IMR-90 (cell line): Measurements from ENCODE around the gene LTF. TPM values are rescaled to one million over a fixed set of nuclear protein-coding genes. Genes with fewer than 3 reads are reported as not detected.

ENCODE experiments used
- ATAC-seq: fragments of 200-7000 bp; cut with Tn5 transposase; 2 replicates; pipeline ENCODE4 v1.9.1; 2020; ENCODE audit warnings: low read depth, mild to moderate bottlenecking, moderate library complexity
- BruUV-seq: library from RNA; stranded (reverse); fragments of 400-500 nt; replicated peaks from 2 replicates; lab custom pipeline; 2021; lab: Mats Ljungman, UMichigan
- CTCF ChIA-PET: fragments of 300-600 bp; formaldehyde crosslinking; extraction: SDS; loops from one replicate; lab custom pipeline; 2021; ENCODE audit warnings: antibody characterized with exemption; lab: Yijun Ruan, JAX
- POLR2A ChIA-PET: fragments of 300-600 bp; sonication (Branson Sonifier 250); formaldehyde crosslinking; loops from one replicate; lab custom pipeline; 2022; ENCODE audit warnings: antibody characterized with exemption; ENCODE audit not compliant: unreplicated experiment; lab: Charles Lee
- DNase-seq: peaks from one replicate; pipeline ENCODE4 v3.0.0; 2013
- H2AFZ ChIP-seq: replicated peaks from 2 replicates; pipeline ENCODE3; 2013; ENCODE audit warnings: low read length, mild to moderate bottlenecking; ENCODE audit not compliant: poor library complexity
- H2AK5ac ChIP-seq: 2 replicates; pipeline ENCODE4 v1.6.1; 2013; ENCODE audit warnings: low read depth, low read length, inconsistent platforms
- H2AK9ac ChIP-seq: replicated peaks from 2 replicates; pipeline ENCODE3; 2013; ENCODE audit warnings: mild to moderate bottlenecking, low read depth, low read length, moderate library complexity; ENCODE audit not compliant: poor library complexity
- H2BK120ac ChIP-seq: 2 replicates; pipeline ENCODE4 v1.6.1; 2013; ENCODE audit warnings: low read depth, low read length, inconsistent platforms
- H2BK15ac ChIP-seq: 3 replicates; pipeline ENCODE4 v1.6.1; 2013; ENCODE audit warnings: low read depth, low read length, inconsistent platforms
- H2BK20ac ChIP-seq: 2 replicates; pipeline ENCODE4 v1.6.1; 2013; ENCODE audit warnings: low read depth, mild to moderate bottlenecking, inconsistent platforms, low read length, moderate library complexity
- H2BK5ac ChIP-seq: 2 replicates; pipeline ENCODE4 v1.6.1; 2013; ENCODE audit warnings: mild to moderate bottlenecking, low read depth, low read length, inconsistent platforms; ENCODE audit not compliant: poor library complexity, severe bottlenecking
- H3K14ac ChIP-seq: replicated peaks from 2 replicates; pipeline ENCODE4 v1.6.1; 2013; ENCODE audit warnings: low read depth, low read length, inconsistent platforms
- H3K18ac ChIP-seq: 2 replicates; pipeline ENCODE4 v1.6.1; 2013; ENCODE audit warnings: low read depth, low read length, control low read depth
- H3K23ac ChIP-seq: 2 replicates; pipeline ENCODE4 v1.6.1; 2013; ENCODE audit warnings: low read depth, low read length, inconsistent platforms
- H3K27ac ChIP-seq: 2 replicates; pipeline ENCODE4 v1.5.1; 2013; ENCODE audit warnings: mild to moderate bottlenecking, control low read depth, low read length; ENCODE audit not compliant: insufficient read depth
- H3K27me3 ChIP-seq: 2 replicates; pipeline ENCODE4 v1.6.1; 2013; ENCODE audit warnings: low read length; ENCODE audit not compliant: control insufficient read depth, insufficient read depth
- H3K36me3 ChIP-seq: 2 replicates; pipeline ENCODE4 v1.6.1; 2013; ENCODE audit warnings: low read length, mixed read lengths; ENCODE audit not compliant: control insufficient read depth, insufficient read depth
- H3K4ac ChIP-seq: 2 replicates; pipeline ENCODE4 v1.6.1; 2013; ENCODE audit warnings: low read depth, low read length, inconsistent platforms
- H3K4me1 ChIP-seq: 2 replicates; pipeline ENCODE4 v1.6.1; 2013; ENCODE audit warnings: low read length, mixed read lengths; ENCODE audit not compliant: control insufficient read depth, insufficient read depth
- H3K4me2 ChIP-seq: 2 replicates; pipeline ENCODE4 v1.6.1; 2013; ENCODE audit warnings: low read depth, mild to moderate bottlenecking, control low read depth, low read length, moderate library complexity
- H3K4me3 ChIP-seq: 2 replicates; pipeline ENCODE4 v1.5.1; 2013; ENCODE audit warnings: low read depth, mild to moderate bottlenecking, control low read depth, low read length, moderate library complexity; ENCODE audit not compliant: insufficient read depth
- H3K56ac ChIP-seq: 2 replicates; pipeline ENCODE4 v1.6.1; 2013; ENCODE audit warnings: low read length, inconsistent platforms; ENCODE audit not compliant: insufficient read depth; ENCODE audit errors: extremely low read depth
- H3K79me1 ChIP-seq, 2 experiments: 2 replicates each; pipeline ENCODE4 v1.6.1; 2013; ENCODE audit warnings: low read length in 2 of 2, inconsistent platforms in 1 of 2, low read depth in 1 of 2
- H3K9ac ChIP-seq: 2 replicates; pipeline ENCODE4 v1.6.1; 2013; ENCODE audit warnings: low read depth, low read length, control low read depth
- H3K9me1 ChIP-seq: 2 replicates; pipeline ENCODE4 v1.6.1; 2013; ENCODE audit warnings: low read length, inconsistent platforms; ENCODE audit not compliant: insufficient read depth
- H3K9me3 ChIP-seq: 2 replicates; pipeline ENCODE4 v1.6.1; 2013; ENCODE audit warnings: low read length; ENCODE audit not compliant: control insufficient read depth, insufficient read depth
- H4K20me1 ChIP-seq: 2 replicates; pipeline ENCODE4 v1.6.1; 2013; ENCODE audit warnings: low read length, inconsistent platforms; ENCODE audit not compliant: insufficient read depth
- H4K5ac ChIP-seq: 2 replicates; pipeline ENCODE4 v1.6.1; 2013; ENCODE audit warnings: mild to moderate bottlenecking, low read depth, low read length, control low read depth
- H4K8ac ChIP-seq, 2 experiments: 2 replicates each; pipeline ENCODE4 v1.6.1; 2013; ENCODE audit warnings: low read depth in 2 of 2, low read length in 2 of 2, control low read depth in 1 of 2, inconsistent platforms in 1 of 2
- H4K91ac ChIP-seq: 2 replicates; pipeline ENCODE4 v1.6.1; 2013; ENCODE audit warnings: low read depth, low read length, inconsistent platforms; ENCODE audit not compliant: insufficient read depth
- BHLHE40 ChIP-seq: fragments of 150-350 bp; IDR thresholded peaks from 2 replicates; pipeline ENCODE4 v1.6.1; 2016; ENCODE audit warnings: mild to moderate bottlenecking, low read depth, low read length
- CEBPB ChIP-seq: IDR thresholded peaks from 2 replicates; pipeline ENCODE4 v1.6.1; 2012; ENCODE audit warnings: low read depth, low read length, improper control_type of control experiment
- CHD1 ChIP-seq: IDR thresholded peaks from 2 replicates; pipeline ENCODE4 v1.6.1; 2012; ENCODE audit warnings: low read depth, low read length, improper control_type of control experiment
- CTCF ChIP-seq: conservative IDR thresholded peaks from 2 replicates; pipeline ENCODE4 v1.5.1; 2012; ENCODE audit warnings: mild to moderate bottlenecking, low read depth, low read length, improper control_type of control experiment
- ELK1 ChIP-seq: fragments of 150-350 bp; IDR thresholded peaks from 2 replicates; pipeline ENCODE4 v1.6.1; 2016; ENCODE audit warnings: low read depth, mild to moderate bottlenecking, low read length, moderate library complexity, borderline replicate concordance
- FOS ChIP-seq: fragments of 150-350 bp; IDR thresholded peaks from 2 replicates; pipeline ENCODE4 v1.6.1; 2016; ENCODE audit warnings: low read depth, low read length
- MAFK ChIP-seq: IDR thresholded peaks from 2 replicates; pipeline ENCODE4 v1.6.1; 2012; ENCODE audit warnings: low read depth, low read length, improper control_type of control experiment
- MAZ ChIP-seq: IDR thresholded peaks from 2 replicates; pipeline ENCODE4 v1.6.1; 2012; ENCODE audit warnings: low read depth, mild to moderate bottlenecking, low read length, improper control_type of control experiment, moderate library complexity, borderline replicate concordance
- NFE2L2 ChIP-seq: fragments of 150-350 bp; IDR thresholded peaks from 2 replicates; pipeline ENCODE4 v1.6.1; 2016; ENCODE audit warnings: low read depth, mild to moderate bottlenecking, low read length
- USF2 ChIP-seq: fragments of 150-350 bp; IDR thresholded peaks from 2 replicates; pipeline ENCODE4 v1.6.1; 2017; ENCODE audit warnings: mild to moderate bottlenecking, antibody characterized with exemption, low read length, low read depth
- whole genome bisulfite sequencing, 2 experiments: methylation state at CpG; one replicate each; pipeline versions ENCODE4 v1.1.5 to v1.1.7; 2013; ENCODE audit warnings: missing lambda C conversion rate in 2 of 2; ENCODE audit not compliant: insufficient read length in 1 of 2; ENCODE audit errors: extremely low coverage in 2 of 2; 5-methylcytosine and 5-hydroxymethylcytosine counted together
- dilution Hi-C: fragments of 300-500 bp; cut with HindIII; formaldehyde crosslinking; loops from one replicate; pipeline ENCODE4 v1.14.3; 2018; ENCODE audit warnings: low sequenced_read_pairs; ENCODE audit not compliant: unreplicated experiment
- in situ Hi-C: fragments of 300-500 bp; cut with MboI; formaldehyde crosslinking; loops from 3 replicates; pipeline ENCODE4 v1.14.3; 2019; ENCODE audit warnings: low sequenced_read_pairs, inconsistent platforms, mixed read lengths
- intact Hi-C: fragments of 100-400 bp; cut with micrococcal nuclease; formaldehyde crosslinking; loops from 2 replicates; pipeline ENCODE4 v1.10.0; 2022
- polyA plus RNA-seq, 3 experiments: library from polyadenylated mRNA; depleted of rRNA; stranded (reverse); fragments of >200 nt; gene quantifications; 2 replicates each; pipeline ENCODE4 v1.2.3, GENCODE V29; 2012; ENCODE audit warnings: low replicate concordance in 1 of 3
- total RNA-seq: library from RNA; depleted of rRNA; stranded (reverse); fragments of >200 nt; gene quantifications from 2 replicates; pipeline ENCODE4 v1.2.3, GENCODE V29; 2012

LTF gene
- total and polyA plus RNA-seq, 2 of the 4 experiments (the other 2 are of a cell fraction) = not detected

GRCh38 chr3:46435081-46435726, 29.5 kb downstream of the LTF start:
- Histone ChIP-seq H3K4ac (no peak overlapping the region), H3K9ac (no peak overlapping the region), H3K4me2 (no peak overlapping the region), H4K5ac (no peak overlapping the region), H2BK15ac (no peak overlapping the region), H2BK20ac (no peak overlapping the region), H4K20me1 (no peaks in the 10 kb centered on the region), H3K18ac (no peak overlapping the region), H3K9me1 (no peaks in the 10 kb centered on the region), H2AFZ (no peak overlapping the region), H2AK9ac (no peak overlapping the region), H3K4me1 (no peaks in the 10 kb centered on the region), H2BK120ac (no peak overlapping the region), H4K8ac (no peak overlapping the region), H3K36me3 (no peaks in the 10 kb centered on the region), H3K56ac (no peak overlapping the region), H3K4me3 (no peak overlapping the region), H2AK5ac (no peak overlapping the region), H3K27me3 (peaks cover 29% of the 10 kb centered on the region), H3K9me3 (no peaks in the 10 kb centered on the region; the same call in 1 of the 2 replicates), H2BK5ac (no peak overlapping the region), H4K91ac (no peak overlapping the region), H3K14ac (no peak overlapping the region), H3K27ac (no peak overlapping the region), H3K23ac (no peak overlapping the region), H3K79me1 (no peaks in the 10 kb centered on the region)
- in situ Hi-C loops = no loop called here
- POLR2A ChIA-PET = no interaction called here
- TF ChIP-seq CTCF (no peak), BHLHE40 (no peak), NFE2L2 (no peak), USF2 (no peak), MAZ (no peak), FOS (no peak), MAFK (no peak), CHD1 (no peak), ELK1 (no peak), CEBPB (no peak)
- 31% methylated on average over 2 of the region's 3 CpGs; no CpG with 5 or more reads in 1 of the 2 experiments for WGBS, 2 experiments
- CTCF ChIA-PET = no interaction called here
- no peak for DNase-seq
- no peak for ATAC-seq
- no TSS peak for BruUV-seq
- dilution Hi-C loops = no loop called here
- intact Hi-C loops = no loop called here
